SK-N-SH (cell line): ENCODE measurements around the gene CRACR2B. TPM values are rescaled to one million over a fixed set of nuclear protein-coding genes. Genes with fewer than 3 reads are reported as not detected.

Experiments used
- CTCF ChIA-PET: fragments of 300-600, 350-600 bp; formaldehyde crosslinking; extraction: SDS; loops from one replicate; lab custom pipeline; 2021; lab: Yijun Ruan, JAX
- POLR2A ChIA-PET: fragments of 350-600 bp; sonication (Branson Sonifier 250); formaldehyde crosslinking; extraction: SDS; loops from one replicate; lab custom pipeline; 2020; ENCODE audit warnings: antibody characterized with exemption, inconsistent platforms; lab: Yijun Ruan, JAX
- DNase-seq: peaks from one replicate; pipeline ENCODE4 v3.0.0; 2012
- H2AFZ ChIP-seq: fragments of 200-600 bp; sonication (generic); 2 replicates; pipeline ENCODE4 v1.8.1; 2016; ENCODE audit warnings: antibody characterized with exemption, mild to moderate bottlenecking, low read depth
- H3F3A ChIP-seq: fragments of 200-600 bp; sonication (generic); replicated peaks from 2 replicates; pipeline ENCODE3; 2016; ENCODE audit warnings: antibody characterized with exemption, mild to moderate bottlenecking; ENCODE audit not compliant: insufficient read depth
- H3K27ac ChIP-seq, 2 experiments: fragments of 200-500 bp in 1 of 2; fragments of 200-600 bp in 1 of 2; sonication (Bioruptor generic) in 1 of 2; sonication (generic), shearing (Covaris generic) in 1 of 2; 2 replicates each; pipeline versions ENCODE4 v1.5.1 to v1.6.1; 2014 to 2016; ENCODE audit warnings: low read depth in 2 of 2, inconsistent platforms in 1 of 2, low read length in 1 of 2, mild to moderate bottlenecking in 1 of 2, mixed read lengths in 1 of 2
- H3K27me3 ChIP-seq: fragments of 200-600 bp; sonication (generic), shearing (Covaris generic); 2 replicates; pipeline ENCODE4 v1.6.1; 2016; ENCODE audit warnings: mixed run types; ENCODE audit not compliant: insufficient read depth
- H3K36me3 ChIP-seq, 2 experiments: fragments of 200-500 bp in 1 of 2; fragments of 200-600 bp in 1 of 2; sonication (Bioruptor generic) in 1 of 2; sonication (generic) in 1 of 2; replicated peaks in 1 of 2; 2 replicates each; pipeline versions ENCODE3 to v1.5.1; 2014 to 2016; ENCODE audit warnings: low read length in 1 of 2, mild to moderate bottlenecking in 1 of 2; ENCODE audit not compliant: insufficient read depth in 2 of 2, control insufficient read depth in 1 of 2
- H3K4me1 ChIP-seq, 2 experiments: fragments of 200-500 bp in 1 of 2; fragments of 200-600 bp in 1 of 2; sonication (Bioruptor generic) in 1 of 2; sonication (generic), shearing (Covaris generic) in 1 of 2; 2 replicates each; pipeline versions ENCODE4 v1.5.1 to v1.6.1; 2014 to 2016; ENCODE audit warnings: low read depth in 1 of 2, low read length in 1 of 2, mixed run types in 1 of 2; ENCODE audit not compliant: insufficient read depth in 2 of 2, control insufficient read depth in 1 of 2
- H3K4me2 ChIP-seq: fragments of 200-600 bp; sonication (generic), shearing (Covaris generic); 2 replicates; pipeline ENCODE4 v1.6.1; 2017; ENCODE audit warnings: mixed run types
- H3K4me3 ChIP-seq, 2 experiments: fragments of 200-500 bp in 1 of 2; fragments of 200-600 bp in 1 of 2; sonication (Bioruptor generic) in 1 of 2; sonication (generic), shearing (Covaris generic) in 1 of 2; 2 replicates each; pipeline versions ENCODE4 v1.5.1 to v1.8.1; 2014 to 2016; ENCODE audit warnings: low read depth in 2 of 2, inconsistent platforms in 1 of 2, low read length in 1 of 2, mild to moderate bottlenecking in 1 of 2, mixed read lengths in 1 of 2, moderate library complexity in 1 of 2
- H3K79me2 ChIP-seq: fragments of 200-600 bp; sonication (generic); 2 replicates; pipeline ENCODE4 v1.8.1; 2017; ENCODE audit warnings: mild to moderate bottlenecking; ENCODE audit not compliant: insufficient read depth
- H3K9ac ChIP-seq: fragments of 200-600 bp; sonication (generic); 2 replicates; pipeline ENCODE4 v1.6.1; 2017; ENCODE audit warnings: mixed run types
- H3K9me2 ChIP-seq: fragments of 200-600 bp; sonication (generic); 2 replicates; pipeline ENCODE4 v1.6.1; 2017; ENCODE audit warnings: mixed run types
- H3K9me3 ChIP-seq: fragments of 200-600 bp; sonication (generic); 2 replicates; pipeline ENCODE4 v1.6.1; 2017; ENCODE audit warnings: mixed run types, mild to moderate bottlenecking, moderate library complexity
- H4K20me1 ChIP-seq: fragments of 200-600 bp; sonication (generic); 2 replicates; pipeline ENCODE4 v1.6.1; 2017; ENCODE audit warnings: mild to moderate bottlenecking, mixed run types; ENCODE audit not compliant: insufficient read depth
- CHD2 ChIP-seq: fragments of 150-350 bp; IDR thresholded peaks from 2 replicates; pipeline ENCODE4 v1.6.1; 2018; ENCODE audit warnings: low read length; ENCODE audit not compliant: partially characterized antibody
- FOSL2 ChIP-seq: IDR thresholded peaks from 2 replicates; pipeline ENCODE4 v1.4.0; 2012; ENCODE audit warnings: low read depth, mild to moderate bottlenecking, moderate library complexity, borderline replicate concordance
- FOXJ3 ChIP-seq: sonication (generic); formaldehyde crosslinking; IDR thresholded peaks from 2 replicates; pipeline ENCODE4 v1.5.1; 2020; ENCODE audit warnings: mild to moderate bottlenecking, missing genetic modification reagents
- MEF2A ChIP-seq: IDR thresholded peaks from 2 replicates; pipeline ENCODE4 v1.4.0; 2012; ENCODE audit warnings: low read depth, borderline replicate concordance
- NRF1 ChIP-seq: IDR thresholded peaks from 2 replicates; pipeline ENCODE4 v1.6.1; 2012; ENCODE audit warnings: low read depth, mild to moderate bottlenecking, low read length
- RCOR1 ChIP-seq: fragments of 150-350 bp; IDR thresholded peaks from 2 replicates; pipeline ENCODE4 v1.6.1; 2017; ENCODE audit warnings: antibody characterized with exemption, low read length
- RXRA ChIP-seq: IDR thresholded peaks from 2 replicates; pipeline ENCODE4 v1.4.0; 2012; ENCODE audit warnings: low read depth, mild to moderate bottlenecking, borderline replicate concordance
- SIN3A ChIP-seq: IDR thresholded peaks from 2 replicates; pipeline ENCODE4 v1.6.1; 2012; ENCODE audit warnings: low read depth, mild to moderate bottlenecking, low read length, moderate library complexity, borderline replicate concordance
- TEAD4 ChIP-seq: IDR thresholded peaks from 2 replicates; pipeline ENCODE4 v1.4.0; 2012; ENCODE audit warnings: mild to moderate bottlenecking, borderline replicate concordance; ENCODE audit not compliant: insufficient read depth
- WGBS: methylation state at CpG from one replicate; pipeline ENCODE4 v1.1.6; 2017; ENCODE audit warnings: low lambda C conversion rate; 5-methylcytosine and 5-hydroxymethylcytosine counted together
- polyA plus RNA-seq, 3 experiments: library from polyadenylated mRNA; depleted of rRNA; stranded (reverse); fragments of >200 nt; gene quantifications; 2 replicates each; pipeline ENCODE4 v1.2.3, GENCODE V29; 2012
- TF ChIP-seq, protein P1 (sequence below): IDR thresholded peaks from 2 replicates; pipeline ENCODE4 v1.4.0; 2012; ENCODE audit warnings: low read depth, borderline replicate concordance
- TF ChIP-seq, protein P2 (sequence below): IDR thresholded peaks from 2 replicates; pipeline ENCODE4 v1.4.0; 2012; ENCODE audit warnings: low read depth
- TF ChIP-seq, protein P3 (sequence below): IDR thresholded peaks from 2 replicates; pipeline ENCODE4 v1.6.1; 2012; ENCODE audit warnings: mild to moderate bottlenecking, low read depth, low read length, moderate library complexity
- TF ChIP-seq, protein P4 (sequence below): fragments of 150-350 bp; IDR thresholded peaks from 2 replicates; pipeline ENCODE4 v1.6.1; 2016; ENCODE audit warnings: mild to moderate bottlenecking, low read depth, low read length

Gene CRACR2B
- polyA plus RNA-seq, 1 of the 3 experiments (the other 2 are of a cell fraction) = 1.1 TPM

DNA sequence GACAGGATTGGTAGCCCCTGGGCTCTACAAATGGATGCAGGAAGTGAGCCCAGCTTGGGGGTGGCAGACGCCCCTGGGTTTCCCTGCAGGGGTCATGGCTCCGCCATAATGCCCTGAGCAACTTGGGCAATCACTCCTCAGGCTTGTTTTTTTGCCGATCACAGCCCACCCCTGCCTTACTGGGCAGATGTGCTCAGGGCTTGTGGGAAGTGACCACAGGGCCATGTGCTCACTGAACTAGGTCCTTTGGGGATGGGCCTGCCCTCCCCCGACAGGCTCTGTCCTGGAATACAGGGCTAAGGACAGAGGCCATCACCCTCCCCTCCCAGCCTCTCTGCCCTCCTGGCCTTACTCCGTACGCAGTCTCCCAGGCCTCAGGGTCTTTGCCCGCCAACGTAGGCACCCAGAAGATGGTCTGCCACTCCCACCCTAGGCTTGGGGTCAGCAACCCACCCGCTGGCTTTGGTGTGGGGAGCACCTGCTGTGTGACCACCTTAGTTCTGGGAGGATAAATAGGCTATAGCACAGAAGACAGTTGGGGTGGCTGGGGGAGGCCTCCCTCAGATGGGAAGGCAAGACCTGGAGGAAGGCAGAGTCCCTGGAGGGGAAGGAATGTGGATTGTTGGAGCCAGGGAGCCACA lies 14.1 kb upstream of the CRACR2B start:
- Histone ChIP-seq H3K9me3 (no peaks in the 10 kb centered on the region), H3K4me1 (peaks cover under 1 to 21% of the 10 kb centered on the region in 2 experiments; a peak in 2 of 4 replicates), H3K4me2 (no peak overlapping the region), H3K9me2 (no peaks in the 10 kb centered on the region), H3K4me3 (no peak overlapping the region), H3K27me3 (no peaks in the 10 kb centered on the region), H3F3A (peaks cover 34% of the 10 kb centered on the region), H3K36me3 (peaks cover 27 to 28% of the 10 kb centered on the region in 2 experiments), H3K79me2 (peaks cover 39% of the 10 kb centered on the region), H3K9ac (no peak overlapping the region), H4K20me1 (peaks cover 30% of the 10 kb centered on the region), H3K27ac (no peak overlapping the region), H2AFZ (no peak overlapping the region)
- 85% methylated on average over 3 of the region's 9 CpGs for WGBS
- TF ChIP-seq SIN3A = peak; percentile 36; the same call in 1 of the 2 replicates
- TF ChIP-seq, protein P1, sequence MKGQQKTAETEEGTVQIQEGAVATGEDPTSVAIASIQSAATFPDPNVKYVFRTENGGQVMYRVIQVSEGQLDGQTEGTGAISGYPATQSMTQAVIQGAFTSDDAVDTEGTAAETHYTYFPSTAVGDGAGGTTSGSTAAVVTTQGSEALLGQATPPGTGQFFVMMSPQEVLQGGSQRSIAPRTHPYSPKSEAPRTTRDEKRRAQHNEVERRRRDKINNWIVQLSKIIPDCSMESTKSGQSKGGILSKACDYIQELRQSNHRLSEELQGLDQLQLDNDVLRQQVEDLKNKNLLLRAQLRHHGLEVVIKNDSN = no peak
- no peak for DNase-seq
- ChIA-PET POLR2A (no interaction called here), CTCF (no interaction called here)

DNA sequence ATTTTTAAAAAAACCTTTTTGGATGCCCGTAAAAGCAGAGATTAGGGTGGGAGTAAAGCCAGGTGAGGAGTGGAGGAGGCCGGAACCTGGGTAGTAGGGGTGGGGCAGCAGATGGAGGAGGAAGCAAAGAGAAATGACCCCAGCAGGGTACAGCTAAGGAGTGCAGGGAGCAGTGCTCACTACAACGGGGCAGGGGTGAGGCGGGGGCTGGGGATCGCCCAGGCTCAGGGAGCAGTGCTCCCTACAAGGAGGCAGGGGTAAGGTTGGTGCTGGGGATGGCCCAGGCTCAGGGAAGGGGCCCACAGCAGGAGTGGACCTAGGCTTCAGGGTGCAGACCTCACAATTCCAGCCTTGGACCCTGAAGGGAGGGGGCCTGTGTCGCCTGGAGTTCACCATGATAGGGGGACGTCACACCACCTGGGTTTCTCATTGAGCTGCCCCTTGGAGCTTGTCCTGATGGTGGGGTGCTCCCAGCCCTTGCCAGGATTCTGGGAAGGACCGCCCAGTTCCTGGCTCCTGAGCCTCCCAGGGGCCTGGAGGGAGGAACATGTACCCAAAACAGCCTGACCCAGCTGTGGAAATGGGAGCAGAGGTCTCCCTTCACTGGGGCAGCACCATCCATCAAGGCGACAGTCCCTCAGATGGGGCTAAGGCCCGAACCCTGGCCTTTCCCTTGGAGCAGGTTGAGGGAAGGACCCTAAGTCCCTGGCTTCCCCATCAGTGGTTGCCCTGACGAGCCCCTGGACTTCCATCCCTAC lies 11.9 kb upstream of the CRACR2B start:
- ChIA-PET CTCF (interaction anchor here (1.3 kb wide), 1 partner anchor 109 kb away, joined by 5 read pairs; no protein-coding TSS in a partner anchor), POLR2A (no interaction called here)
- no peak overlapping the region for H3K4me2 ChIP-seq
- H3K4me3 ChIP-seq = no peak overlapping the region
- H3K36me3 ChIP-seq = peaks cover 27 to 28% of the 10 kb centered on the region in 2 experiments
- peaks cover 31% of the 10 kb centered on the region for H3F3A ChIP-seq
- H3K9ac ChIP-seq = no peak overlapping the region
- no peak for TF ChIP-seq MEF2A
- H2AFZ ChIP-seq = no peak overlapping the region
- H3K9me2 ChIP-seq = no peaks in the 10 kb centered on the region
- H4K20me1 ChIP-seq = peaks cover 30% of the 10 kb centered on the region
- WGBS = 85% methylated on average over 6 of the region's 11 CpGs
- no peak for DNase-seq
- H3K27ac ChIP-seq = no peak overlapping the region
- peaks cover 2 to 28% of the 10 kb centered on the region in 2 experiments; a peak in 2 of 4 replicates for H3K4me1 ChIP-seq
- no peaks in the 10 kb centered on the region for H3K9me3 ChIP-seq
- peaks cover 34% of the 10 kb centered on the region for H3K79me2 ChIP-seq
- H3K27me3 ChIP-seq = no peaks in the 10 kb centered on the region

DNA sequence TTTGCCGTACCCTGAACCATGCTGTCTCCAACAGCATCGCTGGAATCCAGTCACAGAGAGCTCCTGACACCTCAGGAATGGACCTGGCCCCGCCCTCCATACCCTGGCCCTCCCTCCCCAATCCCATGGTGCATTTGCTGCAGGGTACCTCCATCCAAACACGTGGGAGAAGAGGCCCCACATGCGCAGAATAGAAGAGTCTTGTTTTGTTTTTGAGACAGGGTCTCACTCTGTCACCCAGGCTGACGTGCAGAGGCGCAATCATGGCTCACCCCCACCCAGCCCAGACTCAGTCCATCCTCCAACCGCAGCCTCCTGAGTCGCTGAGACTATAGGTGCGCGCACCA lies 11.3 kb upstream of the CRACR2B start:
- 86% methylated on average over 11 of the region's 11 CpGs for WGBS
- ChIA-PET POLR2A (no interaction called here), CTCF (interaction anchor here (1.3 kb wide), 1 partner anchor 108 kb away, joined by 5 read pairs; no protein-coding TSS in a partner anchor)
- no peaks in the 10 kb centered on the region for H3K9me3 ChIP-seq
- peaks cover 7 to 28% of the 10 kb centered on the region in 2 experiments; a peak in 3 of 4 replicates for H3K4me1 ChIP-seq
- no peak overlapping the region for H3K27ac ChIP-seq
- H3F3A ChIP-seq = peaks cover 31% of the 10 kb centered on the region
- H3K79me2 ChIP-seq = peaks cover 34% of the 10 kb centered on the region
- no peak overlapping the region for H3K9ac ChIP-seq
- H3K27me3 ChIP-seq = no peaks in the 10 kb centered on the region
- peaks cover 30% of the 10 kb centered on the region for H4K20me1 ChIP-seq
- no peak overlapping the region for H3K4me3 ChIP-seq
- H2AFZ ChIP-seq = no peak overlapping the region
- H3K36me3 ChIP-seq = peaks cover 21 to 24% of the 10 kb centered on the region in 2 experiments
- no peaks in the 10 kb centered on the region for H3K9me2 ChIP-seq
- DNase-seq = no peak
- no peak overlapping the region for H3K4me2 ChIP-seq
- no peak for TF ChIP-seq NRF1
- no peak for TF ChIP-seq TEAD4
- TF ChIP-seq MEF2A = no peak
- no peak for TF ChIP-seq RXRA
- TF ChIP-seq, protein P2, sequence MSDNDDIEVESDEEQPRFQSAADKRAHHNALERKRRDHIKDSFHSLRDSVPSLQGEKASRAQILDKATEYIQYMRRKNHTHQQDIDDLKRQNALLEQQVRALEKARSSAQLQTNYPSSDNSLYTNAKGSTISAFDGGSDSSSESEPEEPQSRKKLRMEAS = no peak
- TF ChIP-seq FOSL2 = no peak
- TF ChIP-seq, protein P3, sequence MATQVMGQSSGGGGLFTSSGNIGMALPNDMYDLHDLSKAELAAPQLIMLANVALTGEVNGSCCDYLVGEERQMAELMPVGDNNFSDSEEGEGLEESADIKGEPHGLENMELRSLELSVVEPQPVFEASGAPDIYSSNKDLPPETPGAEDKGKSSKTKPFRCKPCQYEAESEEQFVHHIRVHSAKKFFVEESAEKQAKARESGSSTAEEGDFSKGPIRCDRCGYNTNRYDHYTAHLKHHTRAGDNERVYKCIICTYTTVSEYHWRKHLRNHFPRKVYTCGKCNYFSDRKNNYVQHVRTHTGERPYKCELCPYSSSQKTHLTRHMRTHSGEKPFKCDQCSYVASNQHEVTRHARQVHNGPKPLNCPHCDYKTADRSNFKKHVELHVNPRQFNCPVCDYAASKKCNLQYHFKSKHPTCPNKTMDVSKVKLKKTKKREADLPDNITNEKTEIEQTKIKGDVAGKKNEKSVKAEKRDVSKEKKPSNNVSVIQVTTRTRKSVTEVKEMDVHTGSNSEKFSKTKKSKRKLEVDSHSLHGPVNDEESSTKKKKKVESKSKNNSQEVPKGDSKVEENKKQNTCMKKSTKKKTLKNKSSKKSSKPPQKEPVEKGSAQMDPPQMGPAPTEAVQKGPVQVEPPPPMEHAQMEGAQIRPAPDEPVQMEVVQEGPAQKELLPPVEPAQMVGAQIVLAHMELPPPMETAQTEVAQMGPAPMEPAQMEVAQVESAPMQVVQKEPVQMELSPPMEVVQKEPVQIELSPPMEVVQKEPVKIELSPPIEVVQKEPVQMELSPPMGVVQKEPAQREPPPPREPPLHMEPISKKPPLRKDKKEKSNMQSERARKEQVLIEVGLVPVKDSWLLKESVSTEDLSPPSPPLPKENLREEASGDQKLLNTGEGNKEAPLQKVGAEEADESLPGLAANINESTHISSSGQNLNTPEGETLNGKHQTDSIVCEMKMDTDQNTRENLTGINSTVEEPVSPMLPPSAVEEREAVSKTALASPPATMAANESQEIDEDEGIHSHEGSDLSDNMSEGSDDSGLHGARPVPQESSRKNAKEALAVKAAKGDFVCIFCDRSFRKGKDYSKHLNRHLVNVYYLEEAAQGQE = no peak
- TF ChIP-seq SIN3A = no peak
- no peak for TF ChIP-seq FOXJ3 (CRISPR knock-in tag)
- TF ChIP-seq CHD2 = no peak
- no peak for TF ChIP-seq RCOR1
- TF ChIP-seq, protein P4, sequence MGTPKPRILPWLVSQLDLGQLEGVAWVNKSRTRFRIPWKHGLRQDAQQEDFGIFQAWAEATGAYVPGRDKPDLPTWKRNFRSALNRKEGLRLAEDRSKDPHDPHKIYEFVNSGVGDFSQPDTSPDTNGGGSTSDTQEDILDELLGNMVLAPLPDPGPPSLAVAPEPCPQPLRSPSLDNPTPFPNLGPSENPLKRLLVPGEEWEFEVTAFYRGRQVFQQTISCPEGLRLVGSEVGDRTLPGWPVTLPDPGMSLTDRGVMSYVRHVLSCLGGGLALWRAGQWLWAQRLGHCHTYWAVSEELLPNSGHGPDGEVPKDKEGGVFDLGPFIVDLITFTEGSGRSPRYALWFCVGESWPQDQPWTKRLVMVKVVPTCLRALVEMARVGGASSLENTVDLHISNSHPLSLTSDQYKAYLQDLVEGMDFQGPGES = no peak
